Measurements from ENCODE around the gene CCDC158. TPM values are rescaled to one million over a fixed set of nuclear protein-coding genes. Genes with fewer than 3 reads are reported as not detected.

The CCDC158 gene
- total and polyA plus RNA-seq, 10 of the 15 experiments (the other 5 are each of a cell fraction or from before 2014, with no cell fraction given): not detected

GRCh38 chr4:76300012-76300411, 120.9 kb downstream of the CCDC158 start:
- intact Hi-C loops (cut with micrococcal nuclease; ENCODE audit: unreplicated experiment): no loop called here
- Histone ChIP-seq H3K36me3 (ENCODE audit: control insufficient read depth in 2 of 2, insufficient read depth in 2 of 2, low read length in 1 of 2) (no peaks in the 10 kb centered on the region), H3K27ac (ENCODE audit: control insufficient read depth, insufficient read depth) (no peak overlapping the region), H3K27me3 (replicated peaks in 1 of 2; ENCODE audit: control insufficient read depth in 2 of 2, insufficient read depth in 2 of 2, low read length in 1 of 2) (peaks cover 0 to under 1% of the 10 kb centered on the region in 2 experiments; a peak in 2 of 4 replicates), H3K9ac (ENCODE audit: control insufficient read depth, insufficient read depth, low read length) (no peak overlapping the region), H3K79me2 (ENCODE audit: control insufficient read depth, insufficient read depth, low read length) (no peaks in the 10 kb centered on the region), H2AFZ (ENCODE audit: control insufficient read depth, low read depth, low read length) (no peak overlapping the region), H3K4me1 (ENCODE audit: control insufficient read depth, insufficient read depth, low read length) (peaks cover 19% of the 10 kb centered on the region), H3K4me3 (no peak overlapping the region), H4K20me1 (ENCODE audit: control insufficient read depth, insufficient read depth) (no peaks in the 10 kb centered on the region), H3K9me3 (replicated peaks; ENCODE audit: control insufficient read depth, insufficient read depth, low read length) (peaks cover 19% of the 10 kb centered on the region), H3K4me2 (ENCODE audit: control insufficient read depth, insufficient read depth) (no peak overlapping the region)
- FAIRE-seq (no peak), DNase-seq (ENCODE audit: low read depth, low spot score) (no peak), ATAC-seq (no peak)
- TF ChIP-seq CBFB (IDR thresholded peaks at IDR 0.05; ENCODE audit: low read depth) (no peak), SPI1 (IDR thresholded peaks at IDR 0.05; ENCODE audit: borderline replicate concordance, insufficient read depth, low read depth, low read length) (peak; percentile 33; the same call in 1 of the 2 replicates)
- SMC1A ChIA-PET (ENCODE audit: uncharacterized antibody, unreplicated experiment): no interaction called here
- RAD21 ChIA-PET (ENCODE audit: unreplicated experiment): no interaction called here
- POLR2A ChIA-PET: no interaction called here
- in situ Hi-C loops (cut with MboI): no loop called here
- BruUV-seq (replicated peaks): no TSS peak
- WGBS (ENCODE audit: insufficient coverage, insufficient replicate concordance, low lambda C conversion rate, missing lambda C conversion rate): 75% methylated on average over 4 of the region's 4 CpGs
- CTCF ChIA-PET: no interaction called here

GRCh38 chr4:76298227-76298626, 122.7 kb downstream of the CCDC158 start:
- Histone ChIP-seq H4K20me1 (ENCODE audit: control insufficient read depth, insufficient read depth) (no peaks in the 10 kb centered on the region), H3K4me2 (ENCODE audit: control insufficient read depth, insufficient read depth) (no peak overlapping the region), H3K9me3 (replicated peaks; ENCODE audit: control insufficient read depth, insufficient read depth, low read length) (peaks cover 19% of the 10 kb centered on the region), H2AFZ (ENCODE audit: control insufficient read depth, low read depth, low read length) (no peak overlapping the region), H3K9ac (ENCODE audit: control insufficient read depth, insufficient read depth, low read length) (no peak overlapping the region), H3K36me3 (ENCODE audit: control insufficient read depth in 2 of 2, insufficient read depth in 2 of 2, low read length in 1 of 2) (no peaks in the 10 kb centered on the region), H3K4me1 (ENCODE audit: control insufficient read depth, insufficient read depth, low read length) (peaks cover 18% of the 10 kb centered on the region), H3K79me2 (ENCODE audit: control insufficient read depth, insufficient read depth, low read length) (no peaks in the 10 kb centered on the region), H3K27me3 (replicated peaks in 1 of 2; ENCODE audit: control insufficient read depth in 2 of 2, insufficient read depth in 2 of 2, low read length in 1 of 2) (no peaks in the 10 kb centered on the region; a peak in 3 of 4 replicates), H3K27ac (ENCODE audit: control insufficient read depth, insufficient read depth) (no peak overlapping the region), H3K4me3 (no peak overlapping the region)
- DNase-seq (ENCODE audit: low read depth, low spot score): no peak
- in situ Hi-C loops (cut with MboI) (no loop called here), intact Hi-C loops (cut with micrococcal nuclease; ENCODE audit: unreplicated experiment) (no loop called here)
- ChIA-PET CTCF (interaction anchor here (1.0 kb wide), 1 partner anchor 119 kb away, joined by 3 read pairs; no protein-coding TSS in a partner anchor), RAD21 (ENCODE audit: unreplicated experiment) (no interaction called here), SMC1A (ENCODE audit: uncharacterized antibody, unreplicated experiment) (no interaction called here), POLR2A (no interaction called here)
- no peak for TF ChIP-seq E2F4 (IDR thresholded peaks at IDR 0.05; ENCODE audit: low read depth, low read length)
- no peak for TF ChIP-seq KLF5 (IDR thresholded peaks at IDR 0.05; ENCODE audit: partially characterized antibody)
- no peak for TF ChIP-seq HDAC6 (IDR thresholded peaks at IDR 0.05; ENCODE audit: unreplicated experiment)
- no peak for TF ChIP-seq ZBTB4 (CRISPR knock-in tag; IDR thresholded peaks at IDR 0.05)
- no peak for TF ChIP-seq BHLHE40 (IDR thresholded peaks at IDR 0.05; ENCODE audit: borderline replicate concordance in 1 of 2, low read depth in 2 of 2, low read length in 1 of 2)
- no peak for TF ChIP-seq POLR2AphosphoS5 (IDR thresholded peaks at IDR 0.05; ENCODE audit: low read length)
- no peak for TF ChIP-seq USF1 (IDR thresholded peaks at IDR 0.05; ENCODE audit: borderline replicate concordance, extremely low read length, insufficient read depth, low read depth, low read length)
- BruUV-seq (replicated peaks): no TSS peak
- FAIRE-seq: no peak
- no peak for ATAC-seq

Measured in GM12878 (cell line).